ENCODE results near the gene ACP7. TPM values are rescaled to one million over a fixed set of nuclear protein-coding genes. Genes with fewer than 3 reads are reported as not detected.

Gene ACP7
- total RNA-seq, 1 donor from 2014 or later: not detected

DNA sequence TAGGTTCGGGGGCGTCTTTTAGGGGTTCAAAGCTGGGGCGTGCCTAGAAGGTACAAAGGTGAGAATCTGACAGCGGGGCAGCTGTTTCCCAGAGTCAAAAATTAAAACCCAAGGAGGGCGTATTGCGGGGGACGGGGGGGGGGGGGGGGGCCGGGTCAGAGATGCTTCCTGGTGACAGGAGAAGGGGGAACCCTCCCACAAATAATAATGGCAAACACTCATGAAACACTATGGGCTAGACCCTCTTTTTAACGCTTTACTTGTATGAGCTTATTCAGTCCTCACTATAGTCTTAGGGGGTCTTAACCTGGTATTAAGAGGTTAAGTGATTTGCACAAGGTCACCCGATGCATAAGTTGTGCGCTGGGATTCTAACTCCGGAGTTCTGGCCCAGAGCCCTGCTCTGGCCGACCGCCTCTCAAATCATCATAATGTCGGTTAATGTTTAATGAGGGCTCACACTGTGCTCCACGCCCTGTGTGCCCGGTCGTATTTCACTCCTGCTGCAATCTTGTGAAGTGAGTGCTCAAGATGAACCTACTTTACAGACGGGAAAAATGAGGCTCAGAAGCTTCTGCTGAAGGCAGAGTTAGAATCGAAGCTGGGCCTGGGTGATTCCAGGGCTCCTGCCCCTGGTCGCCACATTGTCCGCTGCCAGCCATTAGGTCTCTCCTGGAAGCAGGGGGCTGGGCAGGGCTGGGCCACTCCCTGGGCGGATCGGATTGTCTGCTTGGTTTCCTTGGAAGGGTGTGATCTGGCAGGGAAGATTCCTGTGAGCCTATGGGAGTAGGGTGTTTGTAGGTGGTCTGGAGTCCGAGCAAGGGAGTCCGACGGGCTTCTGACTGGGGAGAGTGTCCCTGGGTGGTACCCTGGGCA is 42.4 kb downstream of the ACP7 start:
- peak overlapping the region; percentile 93 for H3K4me3 ChIP-seq
- H3K4me1 ChIP-seq: peaks cover 73% of the 10 kb centered on the region
- no peak for DNase-seq
- peak overlapping the region; percentile 87 for H3K27ac ChIP-seq (replicated peaks)
- H3K27me3 ChIP-seq (ENCODE audit: low read depth): no peaks in the 10 kb centered on the region
- intact Hi-C loops (cut with micrococcal nuclease): no loop called here
- TF ChIP-seq, protein P1, sequence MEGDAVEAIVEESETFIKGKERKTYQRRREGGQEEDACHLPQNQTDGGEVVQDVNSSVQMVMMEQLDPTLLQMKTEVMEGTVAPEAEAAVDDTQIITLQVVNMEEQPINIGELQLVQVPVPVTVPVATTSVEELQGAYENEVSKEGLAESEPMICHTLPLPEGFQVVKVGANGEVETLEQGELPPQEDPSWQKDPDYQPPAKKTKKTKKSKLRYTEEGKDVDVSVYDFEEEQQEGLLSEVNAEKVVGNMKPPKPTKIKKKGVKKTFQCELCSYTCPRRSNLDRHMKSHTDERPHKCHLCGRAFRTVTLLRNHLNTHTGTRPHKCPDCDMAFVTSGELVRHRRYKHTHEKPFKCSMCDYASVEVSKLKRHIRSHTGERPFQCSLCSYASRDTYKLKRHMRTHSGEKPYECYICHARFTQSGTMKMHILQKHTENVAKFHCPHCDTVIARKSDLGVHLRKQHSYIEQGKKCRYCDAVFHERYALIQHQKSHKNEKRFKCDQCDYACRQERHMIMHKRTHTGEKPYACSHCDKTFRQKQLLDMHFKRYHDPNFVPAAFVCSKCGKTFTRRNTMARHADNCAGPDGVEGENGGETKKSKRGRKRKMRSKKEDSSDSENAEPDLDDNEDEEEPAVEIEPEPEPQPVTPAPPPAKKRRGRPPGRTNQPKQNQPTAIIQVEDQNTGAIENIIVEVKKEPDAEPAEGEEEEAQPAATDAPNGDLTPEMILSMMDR (IDR thresholded peaks at IDR 0.05; ENCODE audit: borderline replicate concordance): no peak
- no peaks in the 10 kb centered on the region for H3K9me3 ChIP-seq (replicated peaks)
- no peaks in the 10 kb centered on the region for H3K36me3 ChIP-seq

DNA sequence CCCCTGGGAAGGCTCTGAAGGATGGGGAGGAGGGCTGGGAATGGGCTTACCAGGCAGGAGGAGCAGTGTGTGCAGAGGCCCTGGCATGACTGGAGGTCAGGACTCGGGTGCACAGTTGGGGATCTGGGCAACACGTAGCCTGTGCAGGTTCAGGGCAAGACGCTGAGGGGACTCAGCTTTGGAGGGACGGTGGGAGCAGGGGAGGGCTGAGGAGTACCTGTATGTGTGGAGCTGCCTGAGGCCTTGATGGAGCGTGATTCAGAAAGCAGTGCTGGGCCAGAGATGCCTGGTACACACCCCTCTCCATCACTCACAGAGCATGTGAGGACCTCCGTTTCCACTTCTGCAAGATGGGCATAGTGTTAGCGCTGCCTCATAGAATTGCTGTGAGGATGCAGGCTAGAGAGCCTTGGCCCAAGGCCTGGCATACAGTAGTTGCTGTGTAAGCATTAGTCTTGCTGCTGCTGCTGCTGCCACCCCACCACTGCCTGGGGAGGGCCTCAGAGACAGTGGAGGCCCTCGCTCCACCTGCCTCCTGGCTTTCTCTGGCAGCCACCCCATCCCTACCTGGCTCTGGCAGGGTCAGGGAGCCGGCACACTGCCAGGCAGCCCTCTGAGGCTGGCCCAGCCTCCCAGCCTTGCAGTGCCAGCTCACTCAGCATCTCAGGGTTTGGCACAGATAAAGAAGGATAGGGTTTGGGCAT is 43.8 kb downstream of the ACP7 start:
- H3K27ac ChIP-seq (replicated peaks): no peak overlapping the region
- no peak overlapping the region for H3K4me3 ChIP-seq
- H3K4me1 ChIP-seq: peaks cover 80% of the 10 kb centered on the region
- H3K9me3 ChIP-seq (replicated peaks): no peaks in the 10 kb centered on the region
- TF ChIP-seq, protein P1 (IDR thresholded peaks at IDR 0.05; ENCODE audit: borderline replicate concordance): no peak
- no peaks in the 10 kb centered on the region for H3K36me3 ChIP-seq
- intact Hi-C loops (cut with micrococcal nuclease): no loop called here
- H3K27me3 ChIP-seq (ENCODE audit: low read depth): no peaks in the 10 kb centered on the region
- DNase-seq: no peak

GRCh38 chr19:39128516-39129079 is 44.4 kb downstream of the ACP7 start:
- Histone ChIP-seq H3K27me3 (ENCODE audit: low read depth) (no peaks in the 10 kb centered on the region), H3K36me3 (no peaks in the 10 kb centered on the region), H3K27ac (replicated peaks) (no peak overlapping the region), H3K4me1 (peaks cover 86% of the 10 kb centered on the region), H3K9me3 (replicated peaks) (no peaks in the 10 kb centered on the region), H3K4me3 (no peak overlapping the region)
- TF ChIP-seq, protein P1 (IDR thresholded peaks at IDR 0.05; ENCODE audit: borderline replicate concordance): no peak
- intact Hi-C loops (cut with micrococcal nuclease): no loop called here
- no peak for DNase-seq

GRCh38 chr19:39129116-39129515 is 44.9 kb downstream of the ACP7 start:
- no peaks in the 10 kb centered on the region for H3K27me3 ChIP-seq (ENCODE audit: low read depth)
- H3K36me3 ChIP-seq: no peaks in the 10 kb centered on the region
- no peak overlapping the region for H3K4me3 ChIP-seq
- TF ChIP-seq, protein P1 (IDR thresholded peaks at IDR 0.05; ENCODE audit: borderline replicate concordance): no peak
- no peaks in the 10 kb centered on the region for H3K9me3 ChIP-seq (replicated peaks)
- H3K27ac ChIP-seq (replicated peaks): no peak overlapping the region
- peaks cover 91% of the 10 kb centered on the region for H3K4me1 ChIP-seq
- no peak for DNase-seq
- intact Hi-C loops (cut with micrococcal nuclease): no loop called here

DNA sequence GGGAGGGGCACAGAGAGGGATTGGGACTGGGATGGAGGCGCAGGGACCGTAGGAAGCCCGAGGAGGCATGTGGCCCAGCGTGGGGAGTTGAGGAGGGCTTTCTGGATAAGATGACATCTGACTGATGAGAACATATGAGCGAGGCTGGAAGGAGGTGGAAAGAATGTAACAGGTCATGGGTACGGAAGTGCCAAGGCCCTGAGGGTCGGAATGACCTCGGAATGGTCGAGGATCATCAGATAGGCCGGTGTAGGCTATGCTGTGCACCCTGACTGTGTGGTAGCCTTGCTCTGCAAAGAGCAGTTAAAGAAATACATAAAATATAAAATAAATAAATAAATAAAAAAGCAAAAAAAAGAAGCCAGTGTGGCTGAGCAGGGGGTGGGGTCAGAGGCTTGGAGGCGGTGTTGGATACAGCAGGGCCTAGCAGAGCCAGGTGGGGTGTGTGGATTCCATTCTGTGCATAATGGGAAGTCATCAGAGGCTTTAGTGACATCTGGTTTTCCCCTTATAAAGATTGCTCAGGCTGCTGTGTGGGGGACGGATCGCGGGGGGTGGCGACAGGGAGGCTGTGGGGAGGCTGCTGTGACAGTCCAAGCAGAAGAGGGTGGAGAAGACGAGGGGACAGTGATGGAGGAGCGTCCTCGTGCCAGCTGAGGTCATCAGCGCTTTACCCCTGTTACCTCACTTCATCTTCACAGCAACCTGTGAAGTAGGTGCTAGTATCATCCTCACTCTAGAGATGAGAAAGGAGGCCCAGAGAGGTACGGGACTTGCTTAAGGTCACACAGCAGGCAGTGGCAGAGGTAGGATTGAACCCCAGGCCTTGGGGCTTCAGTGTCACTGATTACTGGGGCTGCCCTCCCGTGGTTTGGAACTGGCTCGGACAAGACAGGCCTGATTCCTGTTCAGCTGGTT is 46.4 kb downstream of the ACP7 start:
- Histone ChIP-seq H3K27me3 (ENCODE audit: low read depth) (no peaks in the 10 kb centered on the region), H3K27ac (replicated peaks) (peak overlapping the region; percentile 54), H3K4me3 (peak overlapping the region; percentile 19), H3K9me3 (replicated peaks) (no peaks in the 10 kb centered on the region), H3K36me3 (no peaks in the 10 kb centered on the region), H3K4me1 (peaks cover 80% of the 10 kb centered on the region)
- intact Hi-C loops (cut with micrococcal nuclease): no loop called here
- TF ChIP-seq, protein P1 (IDR thresholded peaks at IDR 0.05; ENCODE audit: borderline replicate concordance): no peak
- DNase-seq: no peak
